Loucy (cell line): ENCODE results near the gene FAM193A.

Source experiments
- H2AFZ ChIP-seq: fragments of 200-600 bp; sonication (generic); 2 replicates; pipeline ENCODE4 v1.6.0; 2016; ENCODE audit warnings: antibody characterized with exemption, mild to moderate bottlenecking, low read length, moderate library complexity
- H3F3A ChIP-seq: fragments of 200-600 bp; 2 replicates; pipeline ENCODE4 v1.6.0; 2016; ENCODE audit warnings: antibody characterized with exemption, low read depth, mild to moderate bottlenecking
- H3K27me3 ChIP-seq: fragments of 200-600 bp; sonication (generic); 2 replicates; pipeline ENCODE4 v1.6.1; 2014; ENCODE audit warnings: low read length, mild to moderate bottlenecking; ENCODE audit not compliant: insufficient read depth, poor library complexity, severe bottlenecking
- H3K36me3 ChIP-seq: fragments of 200-600 bp; sonication (generic); 2 replicates; pipeline ENCODE4 v1.6.1; 2016; ENCODE audit warnings: low read length; ENCODE audit not compliant: insufficient read depth
- H3K4me1 ChIP-seq: fragments of 200-600 bp; sonication (generic); 2 replicates; pipeline ENCODE4 v1.5.1; 2014; ENCODE audit warnings: low read length, mild to moderate bottlenecking; ENCODE audit not compliant: insufficient read depth, poor library complexity, severe bottlenecking
- H3K4me2 ChIP-seq: fragments of 200-600 bp; sonication (generic); 2 replicates; pipeline ENCODE4 v1.6.0; 2014; ENCODE audit warnings: antibody characterized with exemption, low read length, low read depth, mild to moderate bottlenecking; ENCODE audit not compliant: poor library complexity, severe bottlenecking
- H3K4me3 ChIP-seq: fragments of 200-600 bp; sonication (generic); 2 replicates; pipeline ENCODE4 v1.5.1; 2014; ENCODE audit warnings: low read length, mild to moderate bottlenecking, mixed read lengths; ENCODE audit not compliant: poor library complexity, severe bottlenecking
- H3K79me2 ChIP-seq: fragments of 200-600 bp; sonication (generic); 2 replicates; pipeline ENCODE4 v1.6.1; 2014; ENCODE audit warnings: low read length; ENCODE audit not compliant: insufficient read depth
- H3K9ac ChIP-seq: fragments of 200-600 bp; sonication (generic); 2 replicates; pipeline ENCODE4 v1.6.0; 2014; ENCODE audit warnings: mild to moderate bottlenecking, low read depth, low read length, moderate library complexity; ENCODE audit not compliant: poor library complexity, severe bottlenecking
- H3K9me2 ChIP-seq: fragments of 200-600 bp; sonication (generic); replicated peaks from 2 replicates; pipeline ENCODE4 v1.6.1; 2016; ENCODE audit warnings: low read depth, low read length, mixed read lengths
- H3K9me3 ChIP-seq: fragments of 200-600 bp; sonication (generic); 2 replicates; pipeline ENCODE4 v1.6.1; 2014; ENCODE audit warnings: mild to moderate bottlenecking, antibody characterized with exemption, low read length, low read depth; ENCODE audit not compliant: insufficient read depth
- H4K20me1 ChIP-seq: fragments of 200-600 bp; sonication (generic); 2 replicates; pipeline ENCODE4 v1.6.0; 2014; ENCODE audit warnings: antibody characterized with exemption, low read length, mild to moderate bottlenecking; ENCODE audit not compliant: insufficient read depth, poor library complexity, severe bottlenecking
- CTCF ChIP-seq: fragments of 200-600 bp; sonication (generic); conservative IDR thresholded peaks from 2 replicates; pipeline ENCODE4 v1.5.1; 2014; ENCODE audit warnings: mild to moderate bottlenecking, antibody characterized with exemption, low read length
- EZH2phosphoT487 ChIP-seq: fragments of 200-600 bp; IDR thresholded peaks from 2 replicates; pipeline ENCODE4 v1.6.1; 2018; ENCODE audit warnings: antibody characterized with exemption, mild to moderate bottlenecking, moderate library complexity, borderline replicate concordance

The FAM193A gene

GRCh38 chr4:2619459-2619858 lies 83.0 kb downstream of the FAM193A start:
- Histone ChIP-seq H3K9me3 (no peaks in the 10 kb centered on the region), H3K4me3 (no peak overlapping the region), H3K79me2 (peaks cover 94% of the 10 kb centered on the region), H2AFZ (no peak overlapping the region), H3K9ac (no peak overlapping the region), H3K4me2 (no peak overlapping the region), H3F3A (no peaks in the 10 kb centered on the region), H4K20me1 (peaks cover 65% of the 10 kb centered on the region), H3K9me2 (no peaks in the 10 kb centered on the region), H3K4me1 (no peaks in the 10 kb centered on the region), H3K36me3 (peaks cover 3% of the 10 kb centered on the region; the same call in 1 of the 2 replicates), H3K27me3 (no peaks in the 10 kb centered on the region)
- TF ChIP-seq CTCF (no peak), EZH2phosphoT487 (no peak)

GRCh38 chr4:2621419-2621818 lies 85.0 kb downstream of the FAM193A start:
- Histone ChIP-seq H4K20me1 (peaks cover 68% of the 10 kb centered on the region), H3K9me3 (no peaks in the 10 kb centered on the region), H3K4me2 (no peak overlapping the region), H3K36me3 (peaks cover 14% of the 10 kb centered on the region), H3K79me2 (peaks cover 80% of the 10 kb centered on the region), H2AFZ (no peak overlapping the region), H3K4me1 (no peaks in the 10 kb centered on the region), H3K4me3 (no peak overlapping the region), H3K9me2 (no peaks in the 10 kb centered on the region), H3K27me3 (no peaks in the 10 kb centered on the region), H3K9ac (no peak overlapping the region), H3F3A (no peaks in the 10 kb centered on the region)
- TF ChIP-seq EZH2phosphoT487 (no peak), CTCF (no peak)

GRCh38 chr4:2623442-2623841 lies 87.0 kb downstream of the FAM193A start:
- H3K4me3 ChIP-seq = no peak overlapping the region
- no peak overlapping the region for H2AFZ ChIP-seq
- peaks cover 28% of the 10 kb centered on the region for H3K36me3 ChIP-seq
- peaks cover 58% of the 10 kb centered on the region for H4K20me1 ChIP-seq
- H3K4me1 ChIP-seq = no peaks in the 10 kb centered on the region
- no peaks in the 10 kb centered on the region for H3K9me3 ChIP-seq
- H3K4me2 ChIP-seq = no peak overlapping the region
- H3F3A ChIP-seq = no peaks in the 10 kb centered on the region
- H3K9me2 ChIP-seq = no peaks in the 10 kb centered on the region
- peaks cover 63% of the 10 kb centered on the region for H3K79me2 ChIP-seq
- H3K27me3 ChIP-seq = no peaks in the 10 kb centered on the region
- TF ChIP-seq CTCF (no peak), EZH2phosphoT487 (no peak)
- H3K9ac ChIP-seq = no peak overlapping the region
